CD4-positive, alpha-beta T cell treated with Interleukin-17A for 1 hour (primary cell): ENCODE results near the gene DDX51.
"Not testable (repeated sequence)": the region's sequence is repeated elsewhere in the genome, so short reads cannot be mapped to it uniquely, and the experiment has no call there.

ENCODE experiments used
- DNase-seq: peaks from one replicate; pipeline ENCODE4 v3.0.0-alpha.2; 2020

DDX51 gene

GRCh38 chr12:132138941-132139871 lies 4.9 kb downstream of the DDX51 start:
- DNase-seq: no peak

- no peak for DNase-seq
Observed at GRCh38 chr12:132137483-132138125, 6.5 kb downstream of the DDX51 start.

- not testable (repeated sequence) for DNase-seq
Observed at GRCh38 chr12:132136226-132136625, 7.9 kb downstream of the DDX51 start.

GRCh38 chr12:132134653-132135183 lies 9.4 kb downstream of the DDX51 start:
- not testable (repeated sequence) for DNase-seq

GRCh38 chr12:132133952-132134652 lies 10.0 kb downstream of the DDX51 start:
- no peak for DNase-seq

GRCh38 chr12:132132609-132133430 lies 11.3 kb downstream of the DDX51 start:
- DNase-seq: no peak

- DNase-seq: no peak
Observed at GRCh38 chr12:132131952-132132351, 12.2 kb downstream of the DDX51 start.

- no peak for DNase-seq
Observed at GRCh38 chr12:132131229-132131628, 12.9 kb downstream of the DDX51 start.

- no peak for DNase-seq
Observed at GRCh38 chr12:132130690-132131089, 13.4 kb downstream of the DDX51 start.

GRCh38 chr12:132129007-132129406 lies 15.1 kb downstream of the DDX51 start:
- no peak for DNase-seq

- DNase-seq: no peak
Observed at GRCh38 chr12:132127041-132127440, 17.1 kb downstream of the DDX51 start.

- no peak for DNase-seq
Observed at GRCh38 chr12:132125736-132126135, 18.4 kb downstream of the DDX51 start.

- DNase-seq: no peak
Observed at GRCh38 chr12:132124766-132125425, 19.2 kb downstream of the DDX51 start.

- DNase-seq: no peak
Observed at GRCh38 chr12:132123970-132124765, 20.0 kb downstream of the DDX51 start.

GRCh38 chr12:132121283-132121682 lies 22.8 kb downstream of the DDX51 start:
- no peak for DNase-seq

- no peak for DNase-seq
Observed at GRCh38 chr12:132118876-132119275, 25.2 kb downstream of the DDX51 start.

GRCh38 chr12:132117558-132117875 lies 26.6 kb downstream of the DDX51 start:
- no peak for DNase-seq

GRCh38 chr12:132116709-132117557 lies 27.2 kb downstream of the DDX51 start:
- DNase-seq: no peak

- DNase-seq: no peak
Observed at GRCh38 chr12:132115500-132115899, 28.6 kb downstream of the DDX51 start.

GRCh38 chr12:132114667-132115066 lies 29.5 kb downstream of the DDX51 start:
- no peak for DNase-seq
